GM19239 (cell line): ENCODE data around the gene HLA-F.
A peak's percentile ranks its signal among the peaks of the same experiment; 100 is the strongest.

ENCODE experiments used
- DNase-seq: peaks from one replicate; pipeline ENCODE4 v3.0.0; 2011; ENCODE audit warnings: low spot score; ENCODE audit not compliant: insufficient read length
- FAIRE-seq: peaks from 2 replicates; lab custom pipeline; 2011; peaks lifted over from hg19 to GRCh38; lab: Jason Lieb, UNC

Gene HLA-F

DNA sequence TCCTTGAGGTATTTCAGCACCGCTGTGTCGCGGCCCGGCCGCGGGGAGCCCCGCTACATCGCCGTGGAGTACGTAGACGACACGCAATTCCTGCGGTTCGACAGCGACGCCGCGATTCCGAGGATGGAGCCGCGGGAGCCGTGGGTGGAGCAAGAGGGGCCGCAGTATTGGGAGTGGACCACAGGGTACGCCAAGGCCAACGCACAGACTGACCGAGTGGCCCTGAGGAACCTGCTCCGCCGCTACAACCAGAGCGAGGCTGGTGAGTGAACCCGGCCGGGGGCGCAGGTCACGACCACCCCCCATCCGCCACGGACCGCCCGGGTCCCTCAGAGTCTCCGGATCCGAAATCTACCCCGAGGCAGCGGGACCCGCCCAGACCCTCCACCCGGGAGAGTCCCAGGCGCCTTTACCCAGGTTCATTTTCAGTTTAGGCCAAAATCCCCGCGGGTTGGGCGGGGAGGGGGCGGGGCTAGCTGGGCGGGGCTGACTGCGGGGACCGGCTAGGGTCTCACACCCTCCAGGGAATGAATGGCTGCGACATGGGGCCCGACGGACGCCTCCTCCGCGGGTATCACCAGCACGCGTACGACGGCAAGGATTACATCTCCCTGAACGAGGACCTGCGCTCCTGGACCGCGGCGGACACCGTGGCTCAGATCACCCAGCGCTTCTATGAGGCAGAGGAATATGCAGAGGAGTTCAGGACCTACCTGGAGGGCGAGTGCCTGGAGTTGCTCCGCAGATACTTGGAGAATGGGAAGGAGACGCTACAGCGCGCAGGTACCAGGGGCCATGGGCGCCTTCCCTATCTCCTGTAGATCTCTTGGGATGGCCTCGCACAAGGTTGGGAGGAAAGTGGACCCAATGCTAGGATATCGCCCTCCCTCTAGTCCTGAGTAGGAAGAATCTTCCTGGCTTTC is 693 bp downstream of the HLA-F start:
- DNase-seq (peak; percentile 48), FAIRE-seq (peak; percentile 70)

DNA sequence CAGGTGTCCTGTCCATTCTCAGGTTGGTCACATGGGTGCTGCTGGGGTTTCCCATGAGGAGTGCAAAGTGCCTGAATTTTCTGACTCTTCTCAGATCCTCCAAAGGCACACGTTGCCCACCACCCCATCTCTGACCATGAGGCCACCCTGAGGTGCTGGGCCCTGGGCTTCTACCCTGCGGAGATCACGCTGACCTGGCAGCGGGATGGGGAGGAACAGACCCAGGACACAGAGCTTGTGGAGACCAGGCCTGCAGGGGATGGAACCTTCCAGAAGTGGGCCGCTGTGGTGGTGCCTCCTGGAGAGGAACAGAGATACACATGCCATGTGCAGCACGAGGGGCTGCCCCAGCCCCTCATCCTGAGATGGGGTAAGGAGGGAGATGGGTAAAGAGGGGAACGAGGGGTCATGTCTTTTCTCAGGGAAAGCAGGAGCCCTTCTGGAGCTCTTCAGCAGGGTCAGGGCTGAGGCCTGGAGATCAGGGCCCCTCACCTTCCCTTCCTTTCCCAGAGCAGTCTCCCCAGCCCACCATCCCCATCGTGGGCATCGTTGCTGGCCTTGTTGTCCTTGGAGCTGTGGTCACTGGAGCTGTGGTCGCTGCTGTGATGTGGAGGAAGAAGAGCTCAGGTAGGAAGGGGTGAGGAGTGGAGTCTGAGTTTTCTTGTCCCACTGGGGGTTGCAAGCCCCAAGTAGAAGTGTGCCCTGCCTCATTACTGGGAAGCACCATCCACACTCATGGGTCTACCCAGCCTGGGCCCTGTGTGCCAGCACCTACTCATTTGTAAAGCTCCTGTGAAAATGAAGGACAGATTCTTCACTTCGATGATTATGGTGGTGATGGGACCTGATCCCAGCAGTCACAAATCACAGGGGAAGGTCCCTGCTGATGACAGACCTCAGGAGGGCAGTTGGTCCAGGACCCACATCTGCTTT is 2.0 kb downstream of the HLA-F start:
- FAIRE-seq (no peak), DNase-seq (no peak)

DNA sequence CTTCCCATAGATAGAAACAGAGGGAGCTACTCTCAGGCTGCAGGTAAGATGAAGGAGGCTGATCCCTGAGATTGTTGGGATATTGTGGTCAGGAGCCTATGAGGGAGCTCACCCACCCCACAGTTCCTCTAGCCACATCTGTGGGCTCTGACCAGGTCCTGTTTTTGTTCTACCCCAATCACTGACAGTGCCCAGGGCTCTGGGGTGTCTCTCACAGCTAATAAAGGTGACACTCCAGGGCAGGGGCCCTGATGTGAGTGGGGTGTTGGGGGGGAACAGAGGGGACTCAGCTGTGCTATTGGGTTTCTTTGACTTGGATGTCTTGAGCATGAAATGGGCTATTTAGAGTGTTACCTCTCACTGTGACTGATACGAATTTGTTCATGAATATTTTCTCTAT is 2.8 kb downstream of the HLA-F start:
- no peak for FAIRE-seq

DNA sequence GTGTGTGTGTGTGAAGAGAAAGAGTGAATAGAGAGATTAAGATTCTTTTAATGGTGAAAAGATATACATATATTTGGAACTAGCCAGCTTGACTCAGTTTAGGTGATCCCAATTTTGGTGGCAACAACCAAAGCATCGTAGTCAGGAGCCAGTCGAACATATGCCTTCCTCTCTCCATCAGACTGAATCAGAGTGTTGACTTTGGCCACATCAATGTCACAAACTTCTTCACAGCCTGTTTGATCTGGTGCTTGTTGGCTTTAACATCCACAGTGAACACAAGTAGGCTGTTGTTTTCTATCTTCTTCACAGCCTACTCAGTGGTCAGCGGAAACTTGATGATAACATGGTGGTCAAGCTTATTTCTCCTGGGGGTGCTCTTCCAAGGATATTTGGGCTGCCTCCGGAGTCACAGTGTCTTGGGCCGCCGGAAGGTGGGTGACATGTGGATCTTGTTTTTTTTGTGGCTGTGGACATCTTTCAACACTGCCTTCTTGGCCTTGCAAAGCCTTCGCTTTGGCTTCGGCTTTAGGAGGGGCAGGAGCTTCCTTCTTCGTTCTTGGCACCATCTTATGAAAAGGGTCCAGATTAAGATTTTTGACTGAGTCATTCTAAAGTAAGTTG is 3.4 kb downstream of the HLA-F start:
- DNase-seq: no peak
- no peak for FAIRE-seq

More for the DNA sequence above, 2.8 kb downstream of the HLA-F start:
- no peak for DNase-seq

DNA sequence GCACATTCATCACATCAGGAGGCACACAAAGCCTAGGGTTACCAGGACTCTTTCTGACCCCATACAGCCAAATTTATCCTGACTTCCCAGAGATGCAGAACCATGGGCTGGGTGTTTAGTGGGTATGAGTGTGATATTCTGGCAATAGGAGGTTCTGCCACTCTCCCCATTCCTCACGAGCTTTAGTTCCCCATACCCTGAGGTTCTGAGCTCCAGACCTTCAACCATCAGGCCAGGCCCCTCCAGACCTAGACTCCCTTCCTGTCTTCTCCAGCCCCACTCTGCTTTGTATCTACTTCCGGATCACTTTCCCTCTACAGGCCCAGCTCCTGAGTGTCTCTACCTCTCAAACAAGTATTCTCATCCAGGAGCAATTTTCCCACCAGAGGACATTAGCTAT is 4.4 kb downstream of the HLA-F start:
- FAIRE-seq: no peak
- no peak for DNase-seq

DNA sequence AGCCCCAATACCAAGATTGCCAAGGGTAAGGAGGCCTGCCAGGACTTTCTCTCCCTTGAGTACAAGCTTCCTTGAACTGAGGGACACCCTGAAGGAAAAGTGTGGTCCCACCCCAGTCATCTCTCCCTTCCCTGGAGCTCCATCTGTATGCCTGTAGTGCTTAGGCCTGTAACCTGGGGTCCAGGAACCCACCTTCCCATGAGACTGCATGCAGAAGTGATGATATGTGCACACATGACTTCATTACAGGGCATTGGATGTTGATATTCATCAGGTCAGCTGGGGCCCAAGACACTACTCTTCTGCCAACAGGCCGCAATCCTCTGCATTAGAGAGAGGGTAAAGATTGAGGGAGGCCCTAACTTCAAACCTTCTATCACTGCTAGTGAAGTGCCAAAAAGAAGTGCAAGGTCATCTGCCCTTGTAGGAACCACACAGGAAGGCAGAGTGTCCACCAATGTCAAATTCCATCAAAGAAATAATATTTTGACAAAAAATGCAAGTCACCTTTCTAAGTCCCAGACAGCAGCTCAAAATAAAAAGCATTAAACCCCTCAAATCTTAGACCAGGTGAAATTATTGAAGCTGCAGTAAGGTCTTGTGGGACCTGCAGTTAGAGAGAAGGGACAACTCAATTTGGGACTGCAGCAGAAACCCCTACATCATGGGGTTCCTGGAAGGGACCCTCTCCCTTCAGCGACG is 5.1 kb downstream of the HLA-F start:
- DNase-seq (no peak), FAIRE-seq (no peak)

DNA sequence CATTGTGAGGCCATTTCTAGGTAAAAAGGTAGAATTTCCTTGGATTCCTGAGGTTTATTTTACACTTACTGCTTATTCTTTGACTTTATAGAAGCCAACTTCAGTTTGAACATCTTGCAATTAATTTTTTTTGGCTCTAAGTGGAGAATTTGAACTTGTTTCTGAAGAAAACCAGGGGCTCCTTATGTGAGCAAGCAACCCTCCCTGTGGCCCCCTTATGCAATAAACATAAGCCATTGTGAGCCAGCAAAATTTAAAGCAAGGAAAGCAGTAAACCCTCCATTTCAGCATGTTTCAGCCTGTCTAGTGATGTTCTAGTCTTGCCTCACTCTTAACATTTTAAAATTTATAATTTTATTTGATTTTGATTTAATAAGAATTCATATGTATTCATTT is 5.6 kb downstream of the HLA-F start:
- no peak for FAIRE-seq

DNA sequence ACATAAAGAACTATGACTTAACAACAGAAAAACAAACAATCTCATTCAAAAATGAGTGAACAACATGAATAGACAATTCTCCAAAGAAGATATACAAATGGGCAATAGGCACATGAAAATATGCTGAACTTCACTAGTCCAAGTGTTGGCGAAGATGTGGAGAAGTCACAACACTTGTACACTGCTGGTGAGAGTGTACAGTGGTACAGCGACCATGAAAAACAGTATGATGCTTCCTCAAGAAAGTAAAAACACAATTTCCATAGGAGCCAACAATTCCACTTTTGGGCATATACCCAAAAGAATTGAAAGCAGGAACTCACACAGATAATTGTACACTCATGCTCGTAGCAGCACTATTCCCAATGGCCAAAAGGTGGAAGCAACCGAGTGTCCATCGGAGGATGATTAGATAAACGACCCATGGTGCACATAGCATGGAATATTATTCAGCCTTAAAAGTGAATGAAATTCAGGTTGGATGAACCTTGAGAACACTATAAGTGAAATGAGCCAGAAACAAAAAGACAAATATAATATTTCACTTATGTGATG is 6.6 kb downstream of the HLA-F start:
- DNase-seq (no peak), FAIRE-seq (no peak)

More for the DNA sequence above, 5.6 kb downstream of the HLA-F start:
- DNase-seq: no peak

DNA sequence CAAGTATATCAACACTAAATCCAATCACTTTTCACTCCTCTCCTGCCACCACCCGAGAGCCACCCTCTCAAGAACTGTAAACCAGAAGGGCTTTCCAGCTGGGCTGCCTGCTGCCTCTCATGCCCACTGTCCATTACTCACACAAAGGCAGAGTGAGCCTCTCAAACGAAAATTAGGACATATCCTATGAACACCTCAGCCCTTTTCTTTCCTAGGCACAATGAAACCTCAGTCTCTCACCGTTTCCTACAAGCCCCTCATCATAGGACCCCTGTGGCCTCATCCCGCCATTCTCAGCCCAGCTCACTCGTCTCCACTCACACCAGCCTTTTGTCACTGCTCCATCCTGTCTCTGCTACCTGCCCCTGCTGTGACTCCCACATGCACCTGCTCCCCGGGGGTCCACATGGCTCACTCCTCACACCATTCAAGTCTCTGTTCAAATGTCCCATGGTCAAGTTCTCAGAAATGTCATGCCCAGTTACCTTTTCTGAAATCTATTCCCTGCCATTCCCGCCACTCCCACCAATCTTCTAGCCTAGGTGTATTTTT is 7.4 kb downstream of the HLA-F start:
- DNase-seq: no peak
- no peak for FAIRE-seq

DNA sequence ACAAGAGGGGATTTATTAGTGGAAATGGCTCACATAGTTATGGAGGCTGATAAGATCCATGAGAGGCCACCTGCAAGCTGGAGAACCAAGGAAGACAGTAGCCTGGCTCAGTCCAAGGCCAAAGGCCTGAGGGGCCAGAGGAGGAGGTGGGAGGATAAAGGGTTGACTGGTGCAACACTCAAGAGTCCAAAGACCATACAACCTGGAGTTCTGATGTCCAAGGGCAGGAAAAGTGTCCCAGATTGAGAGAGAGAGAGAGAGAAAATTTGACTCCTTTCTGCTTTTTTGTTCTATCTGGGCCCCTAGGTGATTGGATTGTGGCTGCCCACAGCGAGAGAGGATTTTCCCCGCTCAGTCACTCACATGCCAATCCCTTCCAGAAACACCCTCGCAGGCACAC is 8.0 kb downstream of the HLA-F start:
- FAIRE-seq: no peak
- DNase-seq: no peak

DNA sequence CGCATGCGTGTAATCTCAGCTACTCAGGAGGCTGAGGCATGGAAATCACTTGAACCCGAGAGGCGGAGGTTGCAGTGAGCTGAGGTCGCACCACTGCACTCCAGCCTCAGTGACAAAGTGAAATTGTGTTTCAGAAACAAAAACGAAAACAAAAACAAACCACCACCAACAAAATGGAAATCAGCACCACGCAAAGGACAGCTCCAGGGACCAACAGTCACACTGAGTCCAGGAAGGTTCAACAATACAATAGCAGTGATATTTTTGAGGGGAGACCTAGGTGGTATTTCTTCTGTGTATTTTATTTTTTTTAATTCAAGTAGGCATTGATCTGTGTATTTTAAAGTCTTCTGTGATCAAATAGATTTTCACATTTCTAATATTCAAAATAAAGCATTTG is 9.8 kb downstream of the HLA-F start:
- no peak for DNase-seq
- FAIRE-seq: no peak

DNA sequence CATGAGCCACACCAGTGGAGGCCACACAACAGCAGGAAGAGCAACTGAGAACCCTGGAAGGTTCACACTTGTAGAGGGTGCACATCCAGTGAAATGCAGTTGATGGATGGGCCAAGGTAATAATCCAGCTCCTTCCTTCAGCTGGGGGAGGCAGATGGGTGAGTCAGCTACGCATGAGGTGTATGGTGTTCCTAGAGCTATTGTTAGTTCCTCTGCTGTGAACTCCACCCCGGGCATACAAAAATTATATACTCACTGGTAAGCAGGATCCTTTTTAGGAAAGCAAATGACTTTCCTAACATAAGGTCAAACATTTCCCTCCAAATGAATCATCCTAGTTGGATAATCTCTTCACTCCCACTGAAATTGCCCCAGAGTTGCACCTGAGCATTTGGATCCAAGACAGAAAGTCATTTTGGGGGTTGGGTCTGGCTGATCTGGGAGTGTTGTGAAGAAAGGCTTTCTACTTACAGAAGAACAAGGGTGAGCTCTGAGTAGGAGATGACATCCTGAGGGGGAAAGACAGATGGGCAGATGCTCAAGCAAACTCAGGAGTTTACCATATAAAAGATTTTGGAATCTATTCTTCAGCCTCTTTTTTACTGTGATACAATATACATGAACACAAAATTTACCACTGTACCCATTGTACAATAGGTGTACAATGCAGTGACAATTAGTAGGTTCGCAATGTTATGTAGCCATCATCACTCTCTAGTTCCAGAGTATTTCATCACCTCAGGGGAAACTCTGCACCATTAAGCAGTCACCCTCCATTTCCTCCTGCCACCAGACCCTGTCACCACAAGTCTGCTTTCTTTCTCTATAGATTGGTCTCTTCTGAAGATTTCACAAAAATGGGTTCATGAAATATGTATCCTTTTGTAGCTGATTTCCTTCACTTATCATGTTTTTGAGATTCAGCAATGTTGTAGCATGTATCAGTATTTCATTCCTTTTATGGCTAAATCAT is 11.1 kb downstream of the HLA-F start:
- no peak for FAIRE-seq
- DNase-seq: no peak

DNA sequence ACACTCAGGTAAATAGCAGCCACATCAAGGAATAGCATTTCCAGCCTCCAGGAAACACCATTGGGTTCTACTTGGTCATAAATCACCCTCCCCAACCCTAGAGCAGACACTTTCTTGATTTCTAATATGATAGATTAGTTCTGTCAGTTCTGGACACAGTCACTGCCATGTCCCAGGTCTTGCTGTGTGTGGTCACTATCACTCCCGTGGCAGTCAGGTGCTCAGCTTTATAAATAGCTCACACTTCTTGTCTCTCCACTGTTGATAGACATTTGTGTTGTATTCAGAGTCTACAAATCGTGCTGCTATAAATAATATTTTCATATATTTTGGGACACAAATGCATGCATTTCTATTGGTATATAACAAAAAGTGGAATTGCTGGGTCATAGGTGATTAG is 13.3 kb downstream of the HLA-F start:
- no peak for DNase-seq
- no peak for FAIRE-seq

DNA sequence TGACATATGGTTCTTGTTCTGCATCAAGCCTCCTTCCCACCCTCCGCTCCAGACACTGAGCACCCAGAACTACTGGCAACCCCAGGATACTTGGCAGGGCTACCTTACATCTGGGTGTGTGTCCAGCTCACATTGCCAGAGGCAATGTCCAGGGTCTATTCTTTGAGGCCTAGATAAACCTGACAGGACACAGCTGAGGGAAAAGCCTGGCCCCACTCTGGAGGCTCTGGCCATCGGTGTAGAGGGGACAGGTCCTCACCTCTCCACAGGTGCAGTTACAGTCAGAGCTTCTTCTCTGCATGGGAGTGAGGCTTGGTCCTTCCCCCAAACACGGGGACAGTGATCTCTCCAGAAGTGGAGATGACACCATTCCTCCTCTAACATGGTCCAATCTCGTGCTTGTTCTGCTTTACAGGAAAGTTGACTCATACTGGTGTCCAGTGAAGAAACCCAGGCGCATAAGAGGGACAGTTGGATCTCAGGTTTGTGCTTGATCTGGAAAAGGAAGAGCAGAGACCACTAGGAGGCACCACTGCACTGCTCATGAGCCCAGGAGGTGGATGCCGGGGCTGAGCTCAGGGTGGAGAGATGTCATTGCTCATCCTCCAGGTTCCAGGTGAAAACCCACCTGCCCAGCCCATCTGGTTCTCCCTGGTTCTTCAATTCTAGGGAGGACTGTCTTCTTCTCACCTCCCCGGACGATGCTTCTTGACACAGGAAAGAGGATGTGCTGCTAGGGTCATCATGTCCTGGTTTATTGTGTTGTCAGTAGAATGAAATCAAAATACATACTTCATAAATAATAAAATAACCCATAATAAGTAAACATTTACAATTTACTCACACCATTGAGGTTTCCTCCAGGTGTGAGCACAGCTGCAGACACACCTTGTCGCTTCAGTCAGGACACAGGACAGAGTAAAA is 14.7 kb downstream of the HLA-F start:
- DNase-seq: peak; percentile 41
- FAIRE-seq: peak; percentile 89

DNA sequence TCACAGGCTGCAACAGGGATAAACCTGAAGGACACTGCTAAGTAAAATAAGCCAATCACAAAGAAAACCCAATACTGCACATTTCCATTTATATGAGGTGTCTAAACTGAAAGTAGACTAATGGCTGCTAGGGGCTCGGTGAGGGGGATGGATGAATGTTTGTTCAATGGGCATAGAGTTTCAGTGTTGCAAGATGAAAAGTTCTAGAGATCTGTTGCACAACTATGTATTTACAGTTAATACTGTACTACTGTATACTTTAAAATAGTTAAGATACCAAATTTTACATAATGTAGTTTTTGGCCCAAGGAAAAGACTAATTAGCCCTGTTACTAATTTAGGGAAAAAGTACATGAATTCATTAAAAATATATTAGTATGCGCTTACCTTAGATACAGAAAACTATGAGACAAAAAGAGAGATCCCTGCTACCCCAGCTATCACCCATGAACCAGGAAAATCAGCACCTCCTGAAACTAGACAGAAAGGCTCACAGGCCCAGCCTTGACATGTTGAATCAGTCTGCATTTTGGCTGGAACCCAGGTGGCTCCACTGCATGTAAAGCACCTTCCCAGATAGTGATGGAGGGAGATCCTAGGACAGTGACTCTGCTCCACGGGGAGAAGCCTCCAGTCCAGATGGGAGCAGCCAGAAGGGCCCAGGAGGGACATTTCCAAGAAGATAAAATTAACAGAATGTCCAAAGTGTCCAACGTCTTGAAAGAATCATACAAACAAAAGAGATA is 16.1 kb downstream of the HLA-F start:
- no peak for FAIRE-seq

DNA sequence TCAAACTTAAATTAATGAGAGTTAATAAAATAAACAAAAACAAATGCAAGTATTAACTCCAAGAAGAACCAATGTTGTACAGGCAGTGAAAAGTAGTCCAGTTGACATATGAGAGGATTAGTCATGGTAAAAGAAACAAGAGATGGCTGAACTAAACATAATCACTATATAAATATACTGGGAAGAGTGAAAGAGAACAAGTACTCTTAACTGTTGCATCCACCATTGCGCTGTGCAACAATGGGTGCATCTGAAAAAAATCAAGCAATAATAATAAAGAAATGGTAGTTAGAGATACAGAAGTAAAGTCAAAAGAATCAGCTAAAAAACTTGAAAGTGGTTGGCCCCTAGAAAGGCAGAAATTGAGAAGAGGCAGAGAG is 16.6 kb downstream of the HLA-F start:
- no peak for DNase-seq
- FAIRE-seq: no peak

More for the DNA sequence above, 16.1 kb downstream of the HLA-F start:
- DNase-seq: no peak

DNA sequence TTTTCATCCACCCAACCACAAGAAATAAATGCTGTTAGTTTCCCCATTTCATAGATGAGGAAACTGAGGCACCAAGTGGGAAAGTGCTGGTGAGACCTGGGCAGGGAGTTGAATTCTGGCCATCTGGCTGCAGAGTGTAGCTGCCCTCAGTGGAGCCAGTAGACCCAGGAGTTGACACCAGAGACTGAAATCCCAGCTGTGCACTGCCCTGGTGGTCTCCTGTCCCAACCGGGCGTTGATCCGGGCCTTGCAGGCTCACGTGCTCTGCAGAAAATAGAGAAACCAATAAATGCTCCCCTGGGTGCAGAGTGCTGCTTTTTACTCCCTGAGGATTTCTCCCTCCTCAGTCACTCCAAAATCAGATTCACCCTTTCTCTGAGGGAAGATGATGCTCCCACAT is 18.4 kb downstream of the HLA-F start:
- DNase-seq: no peak
- FAIRE-seq: no peak
